ENCODE measurements around the gene TCFL5.

The TCFL5 gene

DNA sequence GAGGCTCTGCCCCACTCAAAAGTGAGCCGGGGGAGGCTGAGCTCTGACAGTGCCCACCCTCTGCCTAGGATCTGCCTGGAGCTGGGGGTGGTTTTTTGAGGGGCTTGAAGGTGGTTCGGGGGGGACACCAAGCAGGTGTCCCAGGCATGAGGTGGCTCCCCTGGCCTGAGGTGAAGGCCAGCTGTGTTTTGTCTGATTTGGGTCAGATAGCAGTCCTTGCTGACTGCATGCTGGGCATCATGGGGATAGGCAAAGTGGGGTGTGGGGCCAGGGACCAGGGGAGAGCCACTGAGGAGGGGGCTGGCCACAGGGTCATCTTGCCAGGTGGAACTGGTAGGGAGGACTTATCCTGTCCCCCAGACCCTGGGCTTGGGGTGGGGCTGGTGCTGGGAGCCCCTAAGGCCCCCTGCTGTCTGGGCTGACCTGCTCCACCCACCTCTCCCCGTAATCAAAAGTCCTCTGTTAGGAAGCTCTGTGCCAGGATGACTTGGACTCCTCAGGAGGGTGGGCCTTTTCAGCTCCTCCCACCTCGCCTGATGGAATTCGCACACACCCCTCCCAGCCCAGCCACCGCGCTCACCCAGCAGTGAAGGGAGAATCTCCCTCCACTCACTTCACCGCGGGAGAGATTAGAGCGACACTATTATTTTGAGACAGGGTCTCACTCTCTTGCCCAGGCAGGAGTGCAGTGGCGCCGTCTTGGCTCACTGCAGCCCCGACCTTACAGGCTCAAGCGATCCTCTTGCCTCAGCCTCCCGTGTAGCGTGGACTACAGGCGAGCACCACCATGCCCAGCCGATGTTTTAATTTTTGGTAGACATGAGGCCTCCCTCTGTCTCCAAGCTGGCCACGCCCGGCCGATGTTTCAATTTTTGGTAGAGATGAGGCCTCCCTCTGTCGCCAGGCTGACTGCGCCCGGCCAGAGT, 46.3 kb downstream of the TCFL5 start:
- Mint-ChIP-seq H3K4me1 (peaks cover 15% of the 10 kb centered on the region), H3K36me3 (ENCODE audit: low read depth) (no peaks in the 10 kb centered on the region), H3K27me3 (ENCODE audit: low read depth, poor library complexity) (peaks cover 32% of the 10 kb centered on the region), H3K27ac (no peak overlapping the region), H3K9me3 (no peaks in the 10 kb centered on the region), H3K4me3 (peak overlapping the region; percentile 52)
- no peak for TF ChIP-seq CTCF (IDR thresholded peaks at IDR 0.05)
- peak; percentile 46 for DNase-seq

DNA sequence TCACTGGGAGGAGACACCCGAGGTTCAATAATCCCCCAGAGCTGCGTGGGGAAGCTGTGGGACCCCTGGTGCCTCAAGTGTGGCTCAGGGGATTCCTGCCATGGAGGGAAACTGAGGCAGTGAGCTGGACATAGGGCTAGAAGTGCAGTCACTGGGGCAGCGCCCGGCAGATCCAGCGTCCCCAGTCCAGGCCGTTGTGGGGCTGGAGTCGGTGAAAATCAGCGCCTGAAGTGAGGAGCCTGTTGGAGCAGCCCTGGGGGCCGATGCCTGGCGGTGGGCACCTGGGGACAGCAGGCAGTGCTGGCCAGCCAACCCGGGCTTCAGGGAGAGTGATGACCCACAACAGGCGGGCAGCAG, 46.9 kb downstream of the TCFL5 start:
- no peak for DNase-seq
- Mint-ChIP-seq H3K27ac (no peak overlapping the region), H3K36me3 (ENCODE audit: low read depth) (no peaks in the 10 kb centered on the region), H3K27me3 (ENCODE audit: low read depth, poor library complexity) (peaks cover 32% of the 10 kb centered on the region), H3K9me3 (no peaks in the 10 kb centered on the region), H3K4me1 (peaks cover 13% of the 10 kb centered on the region), H3K4me3 (no peak overlapping the region)
- no peak for TF ChIP-seq CTCF (IDR thresholded peaks at IDR 0.05)

GRCh38 chr20:62814060-62814708, 47.4 kb downstream of the TCFL5 start:
- Mint-ChIP-seq H3K4me1 (peaks cover 13% of the 10 kb centered on the region), H3K27me3 (ENCODE audit: low read depth, poor library complexity) (peaks cover 32% of the 10 kb centered on the region), H3K9me3 (no peaks in the 10 kb centered on the region), H3K27ac (no peak overlapping the region), H3K36me3 (ENCODE audit: low read depth) (no peaks in the 10 kb centered on the region), H3K4me3 (no peak overlapping the region)
- TF ChIP-seq CTCF (IDR thresholded peaks at IDR 0.05) = no peak
- no peak for DNase-seq

DNA sequence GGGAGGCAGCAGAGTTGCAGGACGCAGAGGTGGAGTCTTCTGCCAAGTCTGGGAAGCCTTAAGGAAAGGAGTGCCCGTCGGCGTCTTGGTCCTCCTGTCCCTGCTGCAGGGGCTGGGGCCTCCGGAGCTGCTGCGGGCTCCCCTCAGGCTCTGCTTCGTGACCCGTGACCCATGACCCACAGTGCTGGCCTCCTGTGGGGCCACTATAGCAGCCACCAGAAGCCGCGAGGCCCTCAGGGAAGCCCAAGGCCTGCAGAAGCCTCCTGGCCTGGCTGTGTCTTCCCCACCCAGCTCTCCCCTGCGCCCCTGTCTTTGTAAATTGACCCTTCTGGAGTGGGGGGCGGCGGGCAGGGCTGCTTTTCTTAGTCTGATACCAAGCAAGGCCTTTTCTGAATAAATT, 48.0 kb downstream of the TCFL5 start:
- Mint-ChIP-seq H3K9me3 (no peaks in the 10 kb centered on the region), H3K36me3 (ENCODE audit: low read depth) (no peaks in the 10 kb centered on the region), H3K4me1 (peaks cover 13% of the 10 kb centered on the region), H3K27ac (no peak overlapping the region), H3K27me3 (ENCODE audit: low read depth, poor library complexity) (peaks cover 31% of the 10 kb centered on the region), H3K4me3 (no peak overlapping the region)
- DNase-seq = peak; percentile 38
- TF ChIP-seq CTCF (IDR thresholded peaks at IDR 0.05) = no peak

DNA sequence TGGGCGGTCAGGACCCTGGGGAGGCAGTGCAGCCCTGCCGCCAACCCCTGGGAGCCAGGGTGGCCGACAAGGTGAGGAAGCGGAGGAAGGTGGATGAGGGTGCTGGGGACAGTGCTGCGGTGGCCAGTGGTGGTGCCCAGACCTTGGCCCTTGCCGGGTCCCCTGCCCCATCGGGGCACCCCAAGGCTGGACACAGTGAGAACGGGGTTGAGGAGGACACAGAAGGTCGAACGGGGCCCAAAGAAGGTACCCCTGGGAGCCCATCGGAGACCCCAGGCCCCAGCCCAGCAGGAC, 48.8 kb downstream of the TCFL5 start:
- Mint-ChIP-seq H3K4me3 (no peak overlapping the region), H3K27me3 (ENCODE audit: low read depth, poor library complexity) (peaks cover 24% of the 10 kb centered on the region), H3K36me3 (ENCODE audit: low read depth) (no peaks in the 10 kb centered on the region), H3K9me3 (no peaks in the 10 kb centered on the region), H3K4me1 (peaks cover 13% of the 10 kb centered on the region), H3K27ac (no peak overlapping the region)
- DNase-seq = no peak
- TF ChIP-seq CTCF (IDR thresholded peaks at IDR 0.05) = no peak

Measured in nephron progenitor cell (in vitro differentiated cells).